Measurements from ENCODE around the gene NSRP1.

The NSRP1 gene

GRCh38 chr17:30188211-30188939 lies 71.8 kb downstream of the NSRP1 start:
- peaks cover 34 to 36% of the 10 kb centered on the region in 2 experiments for H3K36me3 ChIP-seq (ENCODE audit: control insufficient read depth in 2 of 2, insufficient read depth in 1 of 2, low read length in 2 of 2)
- ChIA-PET CTCF (interaction anchor here (0.6 to 1.4 kb wide), 4 partner anchors 63 to 148 kb away, joined by 3 to 4 read pairs (median 4); no protein-coding TSS in a partner anchor), POLR2A (interaction anchor here (0.7 kb wide), 1 partner anchor 17 kb away, joined by 5 read pairs; no protein-coding TSS in a partner anchor)
- H3K4me3 ChIP-seq (ENCODE audit: low read depth, low read length) = no peak overlapping the region
- H3K27ac ChIP-seq (ENCODE audit: extremely low read depth, low read depth, low read length) = no peak overlapping the region
- no peaks in the 10 kb centered on the region for H3K4me1 ChIP-seq (ENCODE audit: control insufficient read depth, insufficient read depth, low read length)
- H3K9me3 ChIP-seq (ENCODE audit: control insufficient read depth, insufficient read depth, low read depth, low read length) = no peaks in the 10 kb centered on the region
- TF ChIP-seq ZNF621 (tag by site-specific recombination; IDR thresholded peaks at IDR 0.05) (no peak), ZNF157 (tag by site-specific recombination; IDR thresholded peaks at IDR 0.05) (no peak), GLIS1 (tag by site-specific recombination; IDR thresholded peaks at IDR 0.05) (peak; percentile 71), ZNF16 (tag by site-specific recombination; IDR thresholded peaks at IDR 0.05; ENCODE audit: low read depth) (no peak), ZNF37A (tag by site-specific recombination; IDR thresholded peaks at IDR 0.05) (no peak), ZNF548 (tag by site-specific recombination; IDR thresholded peaks at IDR 0.05) (no peak), PBX3 (CRISPR knock-in tag; IDR thresholded peaks at IDR 0.05) (no peak), YY1 (tag by site-specific recombination; IDR thresholded peaks at IDR 0.05) (no peak)

GRCh38 chr17:30191072-30191471 lies 74.5 kb downstream of the NSRP1 start:
- H3K4me3 ChIP-seq (ENCODE audit: low read depth, low read length) = no peak overlapping the region
- ChIA-PET POLR2A (interaction anchor here (0.6 kb wide), 1 partner anchor 772 kb away, joined by 7 read pairs; no protein-coding TSS in a partner anchor), CTCF (interaction anchor here (1.0 kb wide), 1 partner anchor 149 kb away, joined by 3 read pairs; no protein-coding TSS in a partner anchor)
- H3K27ac ChIP-seq (ENCODE audit: extremely low read depth, low read depth, low read length) = no peak overlapping the region
- no peaks in the 10 kb centered on the region for H3K9me3 ChIP-seq (ENCODE audit: control insufficient read depth, insufficient read depth, low read depth, low read length)
- no peaks in the 10 kb centered on the region for H3K4me1 ChIP-seq (ENCODE audit: control insufficient read depth, insufficient read depth, low read length)
- peaks cover 7 to 10% of the 10 kb centered on the region in 2 experiments for H3K36me3 ChIP-seq (ENCODE audit: control insufficient read depth in 2 of 2, insufficient read depth in 1 of 2, low read length in 2 of 2)
- TF ChIP-seq REPIN1 (tag by site-specific recombination; IDR thresholded peaks at IDR 0.05; ENCODE audit: low read depth) = no peak
- no peak for TF ChIP-seq ZNF426 (tag by site-specific recombination; IDR thresholded peaks at IDR 0.05)
- TF ChIP-seq ZNF513 (tag by site-specific recombination; IDR thresholded peaks at IDR 0.05) = no peak
- no peak for TF ChIP-seq ZNF48 (tag by site-specific recombination; IDR thresholded peaks at IDR 0.05)
- TF ChIP-seq ZSCAN16 (tag by site-specific recombination; IDR thresholded peaks at IDR 0.05) = no peak
- no peak for TF ChIP-seq ZBTB8A (tag by site-specific recombination; IDR thresholded peaks at IDR 0.05)
- no peak for TF ChIP-seq ZBTB44 (tag by site-specific recombination; IDR thresholded peaks at IDR 0.05)
- no peak for TF ChIP-seq ZSCAN4 (tag by site-specific recombination; IDR thresholded peaks at IDR 0.05)
- no peak for TF ChIP-seq ZNF555 (tag by site-specific recombination; conservative IDR thresholded peaks at IDR 0.05)
- no peak for TF ChIP-seq HOXA7 (CRISPR knock-in tag; IDR thresholded peaks at IDR 0.05; ENCODE audit: borderline replicate concordance)
- TF ChIP-seq IKZF3 (tag by site-specific recombination; IDR thresholded peaks at IDR 0.05) = no peak
- no peak for TF ChIP-seq ZNF155 (tag by site-specific recombination; IDR thresholded peaks at IDR 0.05)
- no peak for TF ChIP-seq ZNF18 (tag by site-specific recombination; IDR thresholded peaks at IDR 0.05)
- no peak for TF ChIP-seq ZNF639 (tag by site-specific recombination; IDR thresholded peaks at IDR 0.05)
